Putamen (tissue), 1 donor: ENCODE measurements around the gene SMIM43.
"Not testable (repeated sequence)": the region's sequence is repeated elsewhere in the genome, so short reads cannot be mapped to it uniquely, and the experiment has no call there.

Source experiments
- DNase-seq: peaks from one replicate; pipeline ENCODE4 v3.0.0-alpha.2; 2016; ENCODE audit warnings: low spot score

Gene SMIM43

GRCh38 chr4:121736735-121737351 lies 28.1 kb downstream of the SMIM43 start:
- DNase-seq, result peak; percentile 6

GRCh38 chr4:121734571-121734970 lies 30.4 kb downstream of the SMIM43 start:
- DNase-seq, result no peak

- no peak for DNase-seq
Observed at GRCh38 chr4:121733942-121734341, 31.0 kb downstream of the SMIM43 start.

- not testable (repeated sequence) for DNase-seq
Observed at GRCh38 chr4:121729753-121730152, 35.2 kb downstream of the SMIM43 start.

GRCh38 chr4:121728798-121729226 lies 36.2 kb downstream of the SMIM43 start:
- no peak for DNase-seq

- no peak for DNase-seq
Observed at GRCh38 chr4:121728066-121728465, 36.9 kb downstream of the SMIM43 start.

GRCh38 chr4:121726642-121727268 lies 38.2 kb downstream of the SMIM43 start:
- DNase-seq, result peak; percentile 19

- DNase-seq, result no peak
Observed at GRCh38 chr4:121724671-121725070, 40.3 kb downstream of the SMIM43 start.

- DNase-seq, result no peak
Observed at GRCh38 chr4:121721700-121722099, 43.3 kb downstream of the SMIM43 start.

GRCh38 chr4:121720109-121720508 lies 44.9 kb downstream of the SMIM43 start:
- no peak for DNase-seq

- DNase-seq, result no peak
Observed at GRCh38 chr4:121717680-121718237, 47.2 kb downstream of the SMIM43 start.

GRCh38 chr4:121714548-121714947 lies 50.4 kb downstream of the SMIM43 start:
- DNase-seq, result no peak

GRCh38 chr4:121712783-121713182 lies 52.2 kb downstream of the SMIM43 start:
- no peak for DNase-seq

GRCh38 chr4:121712001-121712651 lies 52.8 kb downstream of the SMIM43 start:
- DNase-seq, result no peak

- no peak for DNase-seq
Observed at GRCh38 chr4:121711263-121712000, 53.5 kb downstream of the SMIM43 start.

GRCh38 chr4:121709766-121710405 lies 55.1 kb downstream of the SMIM43 start:
- no peak for DNase-seq
